NCI-H2227 (cell line): Measurements from ENCODE around the gene SAG.

Experiments
- DNase-seq: peaks from one replicate; lab custom pipeline; 2025; ENCODE audit not compliant: unreplicated experiment; lab: John Stamatoyannopoulos, UW

The SAG gene

DNA sequence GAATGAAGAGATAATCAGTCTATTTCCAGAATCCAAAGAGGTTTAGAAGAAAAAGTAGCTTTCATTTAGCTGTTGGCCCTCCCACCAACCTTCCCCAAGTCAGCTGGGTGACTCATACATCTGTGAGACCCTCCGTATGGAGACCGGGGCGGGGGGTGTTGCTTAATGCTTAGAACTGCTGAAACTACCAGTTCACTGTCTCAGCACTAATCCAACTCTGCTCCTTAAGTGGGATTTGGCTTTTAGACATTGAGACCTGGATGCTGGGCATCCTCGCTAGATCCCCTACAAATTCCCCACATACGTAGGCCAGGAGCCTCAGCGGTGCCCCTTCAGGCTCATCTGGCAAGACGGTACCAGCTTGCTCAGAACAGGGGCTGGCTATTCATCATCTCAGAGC lies at the start of gene SAG:
Gene SAG (plus strand): TSS at position 252 of the 400 bp plus-strand sequence. CDS start 1,374 bp downstream, outside the sequence.
- no peak for DNase-seq

DNA sequence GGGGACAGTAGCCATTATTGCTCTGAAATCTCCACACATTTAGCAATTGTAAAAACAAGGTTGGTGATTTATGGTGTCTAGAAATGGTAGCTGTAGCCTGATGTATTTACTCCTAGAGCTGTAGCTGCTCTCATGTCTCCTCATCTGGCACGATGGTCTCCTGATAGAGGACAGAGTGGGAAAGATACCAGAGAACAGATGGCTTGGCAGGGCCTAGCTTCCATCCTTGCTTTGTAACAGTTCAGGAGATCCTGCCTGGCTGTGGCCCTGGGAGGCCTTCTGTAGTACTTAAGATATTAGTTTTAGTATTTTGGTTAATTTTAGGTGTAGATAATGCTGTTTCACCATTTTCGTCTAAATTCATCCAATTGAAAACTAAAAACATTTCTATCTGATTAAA lies 49.4 kb upstream of the SAG start:
- no peak for DNase-seq

DNA sequence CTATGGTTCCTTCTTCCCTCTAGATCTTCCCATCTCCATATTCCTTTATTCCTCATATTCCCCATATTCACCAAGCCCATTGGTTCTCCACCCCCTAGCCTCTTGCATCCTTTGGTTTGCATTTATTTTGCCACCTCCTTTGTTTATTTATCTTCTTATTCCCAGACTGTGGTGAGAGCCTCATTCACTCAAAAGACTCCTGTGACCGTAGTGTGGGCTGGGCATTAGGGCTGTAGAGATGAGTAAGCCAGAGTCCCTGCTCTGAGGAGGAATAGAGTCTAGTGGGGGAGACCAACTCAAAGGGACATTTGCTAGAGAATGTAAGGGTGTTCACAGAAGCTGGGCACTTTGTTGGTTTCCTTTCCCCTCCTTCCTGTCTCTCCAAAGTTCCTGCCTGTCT lies 47.9 kb upstream of the SAG start:
- no peak for DNase-seq

DNA sequence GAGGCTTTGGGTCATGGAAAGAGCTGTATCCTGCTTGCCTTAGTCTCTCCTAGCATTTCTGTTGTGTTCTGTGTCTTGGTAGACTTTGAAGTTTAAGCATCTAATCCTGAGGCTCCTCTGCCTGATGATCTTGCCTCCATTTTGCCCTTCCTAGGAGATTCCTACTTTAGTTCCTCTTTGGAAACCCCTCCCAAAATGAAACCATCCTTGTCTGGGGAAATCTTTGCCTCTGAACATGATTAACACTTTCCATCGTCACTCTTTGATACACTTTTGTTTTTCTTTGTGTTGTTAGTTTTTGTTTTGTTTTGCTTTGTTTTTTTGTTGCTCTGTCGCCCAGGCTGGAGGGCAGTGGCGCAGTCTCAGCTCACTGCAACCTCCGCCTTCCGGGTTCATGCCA lies 47.0 kb upstream of the SAG start:
- DNase-seq = no peak

DNA sequence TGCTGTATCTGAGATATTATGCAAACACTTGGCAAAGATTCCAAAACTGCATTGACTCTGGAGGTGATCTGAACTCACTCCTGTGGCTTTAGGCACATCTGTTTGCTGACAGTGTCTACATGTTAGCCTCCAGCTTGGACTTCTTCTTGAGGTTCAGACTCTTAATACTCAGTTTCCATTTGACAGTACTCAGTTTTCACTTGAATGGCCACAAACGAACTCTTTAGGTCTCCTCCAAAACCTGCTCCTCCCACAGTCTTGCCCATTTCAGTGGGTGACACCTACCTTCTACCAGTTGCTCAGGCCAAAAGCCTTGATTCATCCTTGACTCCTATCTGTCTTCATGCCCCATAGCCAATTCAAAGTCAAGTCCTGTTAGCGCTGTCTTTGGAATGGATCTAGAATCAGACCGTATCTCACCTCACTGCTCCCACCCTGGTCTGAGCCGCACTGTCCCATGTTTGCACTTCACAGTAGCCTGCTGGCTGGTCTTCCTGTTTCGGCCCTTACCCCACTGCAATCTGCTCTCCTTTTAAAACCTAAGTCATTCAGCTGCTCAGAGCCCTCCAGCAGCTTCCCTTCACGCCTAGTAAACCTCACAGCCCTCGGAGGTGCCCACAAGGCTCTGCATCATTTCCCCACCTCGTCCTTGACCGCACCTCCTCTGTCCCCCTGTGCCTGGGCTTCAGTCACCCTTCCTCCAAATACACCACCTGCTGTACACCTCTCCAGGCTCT lies 45.6 kb upstream of the SAG start:
- DNase-seq = no peak

DNA sequence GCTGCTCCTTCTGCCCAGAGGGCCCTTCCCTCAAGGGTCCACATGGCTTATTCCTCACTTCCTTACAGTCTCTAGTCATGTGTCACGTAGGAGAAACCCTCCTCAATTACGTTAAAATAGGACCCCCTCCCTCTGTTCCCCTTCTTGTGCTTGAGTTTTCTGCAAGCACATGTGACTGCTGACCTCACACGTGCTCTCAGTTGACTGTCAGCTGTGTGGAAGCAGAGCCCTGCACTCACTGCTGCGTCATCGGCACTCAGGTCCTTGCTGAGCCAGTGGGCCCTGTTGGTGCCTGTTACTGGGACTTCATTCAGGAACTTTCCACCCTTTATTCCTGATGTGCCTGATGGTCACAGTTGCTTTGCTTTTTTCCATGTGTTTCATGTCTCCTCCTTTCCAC lies 45.1 kb upstream of the SAG start:
- DNase-seq = no peak

DNA sequence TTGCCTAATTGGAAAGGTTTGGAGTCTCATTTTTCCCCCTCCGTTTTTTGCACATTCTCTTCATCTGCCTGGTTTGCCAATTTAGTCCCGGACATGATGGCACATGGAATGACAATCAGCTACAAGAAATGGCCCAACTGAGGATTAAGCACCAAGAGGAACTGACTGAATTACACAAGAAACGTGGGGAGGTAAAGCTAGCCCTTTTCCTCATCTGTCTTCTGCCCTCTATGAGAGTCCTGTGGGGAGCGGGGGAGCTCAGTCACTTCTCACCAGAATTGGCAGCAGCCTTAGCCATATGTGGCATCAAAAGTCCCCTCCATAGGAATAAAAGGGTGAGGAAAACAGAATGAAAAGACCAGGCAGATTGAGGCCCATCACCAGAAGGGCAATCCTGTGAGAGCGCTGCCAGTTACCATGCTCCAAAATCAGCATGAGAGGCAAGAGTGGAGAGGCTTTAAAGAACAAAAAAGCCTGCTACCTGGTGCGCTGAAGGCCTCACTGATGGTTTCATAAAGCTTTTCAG lies 44.5 kb upstream of the SAG start:
- no peak for DNase-seq

DNA sequence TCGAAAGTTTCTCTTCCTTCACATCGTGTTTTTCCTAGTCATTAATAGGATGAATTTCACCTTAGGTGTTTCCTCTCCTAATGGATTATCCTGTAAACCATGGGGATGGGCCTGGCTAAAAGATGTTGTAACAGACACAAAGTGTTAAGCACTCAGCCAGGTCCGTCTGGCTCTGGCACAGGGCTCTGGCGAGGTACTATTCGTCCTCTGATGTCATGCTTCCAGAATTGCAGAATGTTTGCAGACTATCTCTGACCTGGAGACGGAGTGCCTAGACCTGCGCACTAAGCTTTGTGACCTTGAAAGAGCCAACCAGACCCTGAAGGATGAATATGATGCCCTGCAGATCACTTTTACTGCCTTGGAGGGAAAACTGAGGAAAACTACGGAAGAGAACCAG lies 42.9 kb upstream of the SAG start:
- no peak for DNase-seq

DNA sequence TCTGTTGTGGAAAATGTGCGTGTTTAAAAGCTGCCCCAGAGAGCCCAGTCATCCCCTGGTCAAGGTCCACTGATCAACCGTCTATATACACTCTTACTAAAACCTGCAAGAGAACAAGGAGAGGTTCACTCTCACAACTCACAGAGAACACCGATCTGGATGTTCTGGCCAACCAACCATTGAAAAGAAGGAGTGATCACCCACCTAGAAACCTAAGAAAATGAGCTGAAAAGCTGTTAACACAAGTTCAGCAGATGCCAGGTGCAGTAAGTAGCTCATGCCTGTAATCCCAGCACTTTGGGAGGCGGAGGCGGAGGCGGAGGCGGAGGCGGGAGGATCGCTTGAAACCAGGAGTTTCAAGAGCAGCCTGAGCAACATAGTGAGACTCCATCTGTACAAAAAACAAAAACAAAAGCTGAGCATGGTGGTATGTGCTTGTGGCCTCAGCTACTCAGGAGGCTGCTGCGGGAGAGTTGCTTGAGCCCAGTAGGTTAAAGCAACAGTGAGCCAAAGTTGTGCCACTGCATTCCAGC lies 41.7 kb upstream of the SAG start:
- DNase-seq = no peak

DNA sequence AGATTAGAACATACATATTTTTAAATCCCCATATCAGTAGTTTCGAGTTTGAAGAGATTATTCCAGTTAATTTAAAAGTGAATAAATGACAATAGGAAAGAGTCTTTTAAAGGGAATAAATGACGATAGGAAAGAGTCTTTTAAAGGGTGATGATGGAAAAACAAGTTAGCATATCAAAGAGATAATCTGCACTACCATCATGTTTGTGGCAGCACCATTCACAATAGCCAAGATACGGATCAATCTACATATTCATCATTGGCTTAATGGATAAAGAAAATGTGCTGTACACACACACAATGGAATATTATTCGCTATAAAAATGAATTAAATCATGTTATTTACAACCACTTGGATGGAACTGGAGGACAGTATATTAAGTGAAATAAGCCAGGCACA lies 41.1 kb upstream of the SAG start:
- no peak for DNase-seq

DNA sequence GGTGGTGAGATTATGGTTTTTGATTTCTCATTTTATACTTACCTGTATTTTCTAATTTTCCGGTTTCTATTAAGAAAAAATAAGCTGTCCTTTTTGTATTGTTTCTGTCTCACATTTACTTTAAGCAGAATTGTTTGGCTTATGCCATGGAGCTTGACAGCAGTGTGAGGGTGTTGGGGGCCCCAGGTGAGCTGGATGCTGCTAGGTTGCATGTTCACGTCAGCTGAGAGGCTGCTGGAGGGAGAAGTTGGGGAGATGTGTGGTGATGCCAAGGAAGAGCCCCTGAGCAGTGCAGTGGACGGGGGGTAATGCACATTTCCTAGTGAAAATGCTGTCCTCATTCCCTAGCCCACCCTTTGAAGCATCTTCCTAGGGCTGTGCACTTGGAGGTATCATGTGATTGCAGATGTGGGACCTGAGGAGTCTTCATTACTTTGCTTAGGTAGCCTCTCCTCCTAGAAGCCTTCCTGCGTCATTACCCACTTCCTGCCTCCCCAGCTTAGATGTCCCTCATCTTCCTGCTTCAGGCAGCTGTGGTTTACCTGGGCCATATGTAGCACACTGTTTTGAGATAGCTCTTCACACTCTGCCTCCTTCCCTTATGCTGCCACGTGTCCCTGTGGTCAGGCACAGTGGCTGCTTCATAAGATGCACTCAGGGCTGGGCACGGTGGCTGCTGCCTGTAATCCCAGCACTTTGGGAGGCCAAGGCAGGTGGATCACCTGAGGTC lies 39.9 kb upstream of the SAG start:
- no peak for DNase-seq

DNA sequence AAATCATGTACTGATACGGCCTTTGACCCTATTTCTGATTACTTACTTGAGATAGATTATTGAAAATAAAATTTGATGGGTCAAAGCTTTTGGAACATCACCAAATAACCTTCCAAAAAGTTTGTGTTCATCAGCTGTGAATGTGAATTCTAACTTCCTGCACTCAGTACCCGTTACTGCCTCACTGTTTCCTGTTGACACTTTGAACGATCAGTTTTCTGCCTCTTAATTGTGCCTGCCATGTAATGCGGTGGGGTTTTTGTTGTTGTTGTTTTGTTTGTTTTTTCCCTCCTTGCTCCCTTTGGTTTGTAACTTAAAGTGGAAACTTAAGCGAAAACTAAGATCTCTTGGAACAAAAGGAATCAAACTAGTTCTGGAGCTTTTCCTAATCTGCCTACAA lies 37.2 kb upstream of the SAG start:
- no peak for DNase-seq

DNA sequence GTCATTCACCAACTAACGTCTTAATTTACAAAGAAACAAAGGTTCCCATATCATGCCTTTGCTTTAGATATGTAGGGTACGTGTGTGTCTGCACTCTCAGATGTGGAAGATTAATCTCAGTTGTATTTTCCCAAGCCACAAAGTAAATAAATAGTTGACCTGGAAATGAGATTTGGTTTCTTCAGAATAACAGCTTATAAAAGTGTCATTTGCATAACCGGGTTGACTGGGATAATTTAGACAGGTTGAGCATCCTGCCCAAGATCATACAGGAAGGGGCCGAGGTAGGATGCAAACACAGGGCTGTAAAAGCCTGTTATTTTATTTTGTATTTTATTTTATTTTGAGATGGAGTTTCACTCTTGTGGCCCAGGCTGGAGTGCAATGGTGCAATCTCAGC lies 36.7 kb upstream of the SAG start:
- DNase-seq = no peak

DNA sequence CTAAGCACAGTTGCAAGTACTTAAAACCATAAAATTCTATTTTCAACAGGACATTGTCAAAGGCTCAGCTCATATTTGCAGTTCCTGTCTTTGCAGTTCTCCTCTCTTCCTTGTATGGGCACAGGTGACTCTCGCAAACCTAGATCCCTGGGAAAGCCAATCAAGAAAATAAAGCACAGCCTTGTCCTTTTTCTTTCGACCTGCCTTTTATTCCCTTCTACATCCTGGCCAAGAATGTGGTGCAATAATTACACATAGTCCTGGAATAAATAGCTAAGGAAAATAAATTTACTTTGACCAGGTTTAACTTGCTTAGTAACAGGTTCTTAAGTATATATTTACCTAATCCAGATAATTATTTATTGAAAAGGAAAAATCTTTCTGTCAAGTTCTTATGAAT lies 35.9 kb upstream of the SAG start:
- no peak for DNase-seq

DNA sequence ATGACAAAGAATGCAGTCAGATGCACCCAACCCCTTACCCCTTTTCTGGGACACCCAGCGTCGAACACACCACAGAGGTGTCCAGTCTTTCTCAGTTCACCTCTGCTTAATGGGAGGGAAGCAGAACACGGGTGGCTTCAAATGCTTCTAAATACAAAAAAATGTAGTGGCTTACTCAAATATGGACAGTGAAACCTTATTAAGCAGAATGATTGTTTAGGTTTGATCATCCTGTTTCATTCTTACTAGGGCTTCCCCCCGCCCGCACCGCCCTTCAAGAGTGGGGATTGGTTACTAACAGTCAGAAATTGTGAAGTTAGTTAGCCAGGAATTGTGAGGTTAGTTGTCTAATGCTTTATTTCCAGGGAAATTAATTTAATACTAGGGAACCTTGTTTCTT lies 34.5 kb upstream of the SAG start:
- no peak for DNase-seq

DNA sequence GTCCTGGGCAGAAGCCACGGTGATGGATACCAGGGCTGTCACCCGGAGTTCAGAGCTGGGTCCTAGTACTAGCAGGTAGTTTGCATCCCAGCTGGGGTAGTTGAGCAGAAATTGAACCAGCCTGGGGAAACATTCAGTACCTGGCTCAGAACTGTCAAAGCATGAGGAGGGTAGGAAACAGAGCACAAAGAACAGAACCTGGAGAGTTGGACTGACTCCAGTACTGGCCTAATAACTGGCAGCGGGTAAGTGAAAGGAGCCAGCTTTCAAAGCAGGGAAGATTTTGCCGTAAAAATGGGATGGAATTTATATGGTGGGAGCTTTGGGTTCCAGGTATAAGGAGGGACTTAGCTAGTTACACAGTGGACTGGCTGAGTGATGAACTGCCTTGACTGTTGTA lies 32.4 kb upstream of the SAG start:
- no peak for DNase-seq

DNA sequence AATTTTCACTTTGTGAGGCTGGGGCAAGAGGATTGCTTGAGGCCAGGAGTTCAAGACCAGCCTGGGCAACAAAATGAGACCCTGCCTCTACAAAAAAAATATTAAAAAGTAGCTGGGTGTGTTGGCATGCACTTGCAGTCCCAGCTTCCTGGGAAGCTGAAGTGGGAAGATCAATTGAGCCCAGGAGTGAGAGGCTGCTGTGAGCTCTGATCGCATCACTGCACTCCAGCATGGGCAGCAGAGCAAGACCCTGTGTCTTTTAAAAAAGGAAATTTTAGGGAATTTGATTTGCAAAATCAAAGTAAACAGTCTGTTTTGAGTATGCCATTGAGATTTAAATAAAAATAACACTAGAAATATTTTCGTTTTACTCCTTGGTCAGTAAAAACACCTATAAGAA lies 28.7 kb upstream of the SAG start:
- DNase-seq = no peak

DNA sequence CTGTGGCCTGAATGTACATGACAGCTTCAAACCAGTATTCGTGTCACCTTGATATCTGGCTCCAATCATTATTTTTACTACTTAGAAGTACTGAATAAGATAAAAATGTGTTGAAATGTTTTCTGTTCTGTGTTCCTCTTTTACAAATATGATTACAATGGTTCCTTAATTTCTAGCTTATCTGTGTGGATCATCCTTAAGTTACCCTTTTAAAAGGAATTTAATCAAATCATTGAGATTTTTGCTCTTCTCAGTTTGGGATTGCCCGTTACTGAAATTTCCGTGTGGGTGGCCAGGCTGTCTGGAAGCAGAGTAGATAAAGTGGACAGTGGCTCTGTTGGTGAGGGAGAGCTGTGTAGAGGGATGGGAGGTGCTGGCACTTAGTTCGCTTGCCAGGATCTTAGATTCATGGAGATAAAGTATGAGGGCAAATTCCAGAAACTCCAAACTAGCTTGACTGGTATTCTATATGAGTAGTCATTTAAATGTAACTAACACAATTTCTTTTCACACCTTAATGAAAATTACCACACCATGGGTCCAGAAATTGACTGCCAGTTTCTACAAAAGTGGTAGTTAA lies 27.4 kb upstream of the SAG start:
- DNase-seq = no peak

DNA sequence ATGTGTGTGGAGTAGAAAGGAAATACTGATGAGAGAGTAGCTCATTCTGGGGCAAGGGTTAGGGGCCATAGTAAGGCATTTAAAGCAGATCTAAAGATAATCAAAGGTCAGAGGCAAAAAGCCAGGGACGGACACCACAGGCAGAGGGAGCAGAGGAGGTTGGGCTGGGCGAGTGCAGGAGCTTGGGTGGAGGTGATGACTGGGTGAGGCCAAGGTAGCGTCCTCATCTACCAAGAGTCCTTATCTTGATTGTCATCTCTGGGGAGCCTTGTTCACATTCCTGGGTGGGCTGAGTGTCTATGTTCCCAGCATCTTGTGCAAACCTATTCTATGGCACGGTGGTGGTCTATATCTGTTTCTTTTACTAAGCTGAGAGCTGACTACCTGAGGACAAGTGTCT lies 26.1 kb upstream of the SAG start:
- no peak for DNase-seq

DNA sequence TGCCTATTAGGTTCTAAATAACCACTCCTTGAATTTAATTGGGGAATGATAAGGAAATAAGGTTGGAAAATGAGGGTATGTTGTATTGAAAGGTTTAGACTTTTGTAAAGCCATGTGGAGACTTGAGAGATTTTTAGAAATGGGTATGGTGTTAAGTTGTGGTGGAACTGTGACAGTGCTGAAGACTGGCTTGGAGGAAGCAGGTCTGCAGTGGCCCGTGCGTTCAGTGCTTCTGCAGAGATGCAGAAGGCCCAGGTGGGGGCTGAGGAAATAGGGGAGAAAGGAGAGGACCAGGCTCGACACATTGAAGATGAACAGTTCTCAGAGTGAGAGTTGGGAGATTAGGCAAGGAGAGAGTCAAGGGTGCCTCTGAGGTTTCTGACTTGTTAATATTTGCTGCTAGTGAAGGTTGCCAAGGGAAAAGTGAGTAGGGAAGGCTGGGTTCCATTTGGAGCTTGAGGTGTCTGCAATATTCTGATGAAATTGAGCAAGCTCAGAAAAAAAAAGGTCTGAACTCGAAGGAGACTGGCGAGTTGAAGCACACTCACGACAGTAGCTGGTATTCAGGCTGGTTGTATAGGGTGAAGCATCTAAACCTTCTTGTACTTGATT lies 25.5 kb upstream of the SAG start:
- DNase-seq = no peak

DNA sequence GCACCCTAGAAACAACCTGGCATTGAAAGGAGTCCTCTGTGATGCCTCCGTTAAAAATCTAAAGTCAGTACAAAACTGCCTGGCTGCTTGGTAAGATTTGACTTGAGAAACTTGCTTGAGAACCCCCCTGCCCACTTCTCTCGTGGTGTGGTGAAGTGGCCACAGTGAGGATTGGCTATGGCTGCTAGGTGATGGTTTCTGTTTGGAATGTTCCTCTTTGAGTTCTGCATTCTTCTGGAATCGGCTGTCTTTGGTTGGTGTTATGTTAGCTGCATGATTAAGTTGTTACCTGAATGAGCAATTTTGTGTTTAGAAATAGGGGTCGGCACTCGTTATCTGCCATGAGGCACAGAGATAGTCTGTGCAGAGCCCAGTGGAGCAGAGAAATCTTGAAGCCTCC lies 21.7 kb upstream of the SAG start:
- DNase-seq = no peak

DNA sequence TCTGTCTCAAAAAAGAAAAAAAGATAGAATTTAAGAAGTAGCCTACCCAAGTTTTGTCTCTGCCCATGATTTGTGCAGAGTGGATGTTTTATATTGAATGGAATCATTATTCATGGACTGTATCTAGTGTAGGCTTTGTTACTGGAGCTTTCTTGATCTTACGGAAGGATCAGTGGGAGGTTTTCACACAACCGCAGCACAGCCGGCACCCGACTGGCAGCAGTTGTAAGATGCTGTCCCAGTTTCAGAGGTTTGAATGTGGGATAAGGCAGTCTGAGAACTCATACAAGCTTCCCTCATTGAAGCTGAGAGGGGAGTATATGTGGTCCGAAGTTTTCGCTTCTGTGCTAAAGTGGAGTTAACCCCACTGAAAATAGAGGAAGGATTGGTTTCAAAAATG lies 19.7 kb upstream of the SAG start:
- no peak for DNase-seq
